ENCODE measurements around the gene FAM171A1.

GRCh38 chr10:15201589-15202300 lies 169.3 kb downstream of the FAM171A1 start:
- no peak for TF ChIP-seq CTCF (IDR thresholded peaks at IDR 0.05)
- TF ChIP-seq ZFX (IDR thresholded peaks at IDR 0.05; ENCODE audit: borderline replicate concordance), result no peak
